Measurements from ENCODE around the gene RSAD2. TPM values are rescaled to one million over a fixed set of nuclear protein-coding genes. Genes with fewer than 3 reads are reported as not detected.
A peak's percentile ranks its signal among the peaks of the same experiment; 100 is the strongest.

Gene RSAD2
- total and polyA plus RNA-seq, 9 of the 15 experiments (the other 6 are each of a cell fraction or from before 2014, with no cell fraction given) = 0.15 to 1.4 (median 0.28) TPM

DNA sequence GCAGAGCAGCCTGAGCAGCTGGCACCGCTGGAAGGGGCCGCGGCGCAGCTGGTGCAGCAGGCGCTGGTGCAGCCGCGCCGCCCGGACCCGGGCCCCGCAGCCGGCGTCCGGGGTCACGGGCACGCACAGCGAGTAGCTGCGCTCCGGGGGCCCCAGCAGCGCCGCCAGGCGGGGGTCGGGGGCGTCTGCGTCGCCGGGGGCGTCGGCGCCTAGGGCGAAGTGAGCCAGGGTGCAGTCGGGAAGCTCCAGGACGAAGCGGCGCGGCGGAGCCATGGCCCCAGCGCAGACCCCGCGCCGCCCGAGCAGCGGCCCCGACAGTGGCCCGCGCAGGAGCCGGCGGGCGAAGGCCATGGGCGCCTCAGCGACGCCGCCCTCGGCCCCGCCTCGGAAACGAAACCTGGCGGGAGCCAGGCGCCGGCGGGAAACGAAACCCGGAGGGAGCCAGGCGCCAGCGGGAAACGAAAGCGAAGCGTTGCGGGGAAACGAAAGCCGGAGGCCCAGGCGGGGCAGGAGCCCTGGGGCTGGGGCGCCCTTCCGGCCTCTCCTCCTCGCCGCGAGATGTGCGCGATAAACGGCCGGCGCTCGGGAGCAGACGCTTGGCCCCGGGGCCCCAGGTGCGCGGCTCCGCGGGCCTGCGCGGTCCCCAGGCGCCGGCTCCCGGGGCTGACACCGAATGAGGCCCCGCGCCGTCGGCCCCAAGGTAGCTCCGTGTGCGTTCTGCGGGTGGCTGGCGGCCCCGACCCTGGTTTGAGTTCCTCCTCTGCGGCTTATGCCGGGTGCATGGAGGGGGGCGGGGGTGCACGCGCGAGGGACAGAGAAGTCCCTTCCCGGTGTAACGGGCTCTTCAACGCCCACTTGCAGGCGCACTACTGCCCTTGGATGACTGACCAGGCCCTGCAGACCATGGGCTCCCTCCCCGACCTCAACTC, 12.0 kb upstream of the RSAD2 start, which contains the start of gene CMPK2 (continued):
- TF ChIP-seq MGA (IDR thresholded peaks at IDR 0.05) (peak; percentile 93), TAF7 (tag; IDR thresholded peaks at IDR 0.05) (no peak), ZNF57 (CRISPR knock-in tag; IDR thresholded peaks at IDR 0.05) (no peak), STAG1 (CRISPR knock-in tag; IDR thresholded peaks at IDR 0.05; ENCODE audit: borderline replicate concordance) (no peak), SIN3B (IDR thresholded peaks at IDR 0.05; ENCODE audit: low read depth) (peak; percentile 44), SNRNP70 (optimal IDR thresholded peaks at IDR 0.05; ENCODE audit: low read depth, low read length) (no peak), NFE2 (IDR thresholded peaks at IDR 0.05; ENCODE audit: low read depth) (no peak), RFX5 (IDR thresholded peaks at IDR 0.05; ENCODE audit: low read depth, low read length) (no peak), CREBBP (IDR thresholded peaks at IDR 0.05; ENCODE audit: low read depth, low read length) (no peak)
- TF ChIP-seq, protein P1, sequence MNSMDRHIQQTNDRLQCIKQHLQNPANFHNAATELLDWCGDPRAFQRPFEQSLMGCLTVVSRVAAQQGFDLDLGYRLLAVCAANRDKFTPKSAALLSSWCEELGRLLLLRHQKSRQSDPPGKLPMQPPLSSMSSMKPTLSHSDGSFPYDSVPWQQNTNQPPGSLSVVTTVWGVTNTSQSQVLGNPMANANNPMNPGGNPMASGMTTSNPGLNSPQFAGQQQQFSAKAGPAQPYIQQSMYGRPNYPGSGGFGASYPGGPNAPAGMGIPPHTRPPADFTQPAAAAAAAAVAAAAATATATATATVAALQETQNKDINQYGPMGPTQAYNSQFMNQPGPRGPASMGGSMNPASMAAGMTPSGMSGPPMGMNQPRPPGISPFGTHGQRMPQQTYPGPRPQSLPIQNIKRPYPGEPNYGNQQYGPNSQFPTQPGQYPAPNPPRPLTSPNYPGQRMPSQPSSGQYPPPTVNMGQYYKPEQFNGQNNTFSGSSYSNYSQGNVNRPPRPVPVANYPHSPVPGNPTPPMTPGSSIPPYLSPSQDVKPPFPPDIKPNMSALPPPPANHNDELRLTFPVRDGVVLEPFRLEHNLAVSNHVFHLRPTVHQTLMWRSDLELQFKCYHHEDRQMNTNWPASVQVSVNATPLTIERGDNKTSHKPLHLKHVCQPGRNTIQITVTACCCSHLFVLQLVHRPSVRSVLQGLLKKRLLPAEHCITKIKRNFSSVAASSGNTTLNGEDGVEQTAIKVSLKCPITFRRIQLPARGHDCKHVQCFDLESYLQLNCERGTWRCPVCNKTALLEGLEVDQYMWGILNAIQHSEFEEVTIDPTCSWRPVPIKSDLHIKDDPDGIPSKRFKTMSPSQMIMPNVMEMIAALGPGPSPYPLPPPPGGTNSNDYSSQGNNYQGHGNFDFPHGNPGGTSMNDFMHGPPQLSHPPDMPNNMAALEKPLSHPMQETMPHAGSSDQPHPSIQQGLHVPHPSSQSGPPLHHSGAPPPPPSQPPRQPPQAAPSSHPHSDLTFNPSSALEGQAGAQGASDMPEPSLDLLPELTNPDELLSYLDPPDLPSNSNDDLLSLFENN (IDR thresholded peaks at IDR 0.05; ENCODE audit: low read depth in 2 of 2, low read length in 2 of 2) = 0 out of 4 replicates have a peak, but pooled peaks of 1 of the 2 experiments have one; percentile 36
- TF ChIP-seq, protein P2, sequence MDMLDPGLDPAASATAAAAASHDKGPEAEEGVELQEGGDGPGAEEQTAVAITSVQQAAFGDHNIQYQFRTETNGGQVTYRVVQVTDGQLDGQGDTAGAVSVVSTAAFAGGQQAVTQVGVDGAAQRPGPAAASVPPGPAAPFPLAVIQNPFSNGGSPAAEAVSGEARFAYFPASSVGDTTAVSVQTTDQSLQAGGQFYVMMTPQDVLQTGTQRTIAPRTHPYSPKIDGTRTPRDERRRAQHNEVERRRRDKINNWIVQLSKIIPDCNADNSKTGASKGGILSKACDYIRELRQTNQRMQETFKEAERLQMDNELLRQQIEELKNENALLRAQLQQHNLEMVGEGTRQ (CRISPR knock-in tag; IDR thresholded peaks at IDR 0.05) = 0 out of 2 replicates have a peak, but pooled peaks have one; percentile 2
